ENCODE data around the gene CYP39A1. TPM values are rescaled to one million over a fixed set of nuclear protein-coding genes. Genes with fewer than 3 reads are reported as not detected.

CYP39A1 gene
- polyA plus RNA-seq, 1 experiment = not detected

DNA sequence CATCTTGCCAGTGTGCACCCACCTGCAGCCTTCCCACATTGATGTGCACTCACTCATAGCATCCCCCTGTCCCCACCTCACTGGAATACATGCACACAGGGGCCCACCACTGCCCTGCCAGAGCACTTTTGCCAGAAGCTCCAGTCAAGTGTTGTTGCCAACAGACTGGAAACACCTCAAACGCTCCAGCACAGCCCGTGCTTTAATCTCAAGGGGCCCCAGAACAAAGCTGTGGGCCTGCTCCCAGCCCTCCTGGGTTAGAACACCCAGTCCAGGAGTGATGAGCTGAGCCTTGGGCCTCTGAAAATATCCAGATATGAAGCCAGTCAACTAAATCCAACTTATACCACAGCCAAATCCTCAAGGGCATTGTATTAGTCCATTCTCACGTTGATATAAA lies 77.1 kb downstream of the CYP39A1 start:
- Histone ChIP-seq H3K27me3 (ENCODE audit: control insufficient read depth, insufficient read depth, low read length) (no peaks in the 10 kb centered on the region), H3K4me3 (ENCODE audit: low read depth, low read length) (no peak overlapping the region), H3K36me3 (ENCODE audit: control insufficient read depth, insufficient read depth, low read length) (no peaks in the 10 kb centered on the region)
- TF ChIP-seq CTCF (IDR thresholded peaks at IDR 0.05; ENCODE audit: insufficient read depth, low read depth, low read length) = no peak
- CTCF ChIA-PET = no interaction called here
- POLR2A ChIA-PET = no interaction called here
- no peak for DNase-seq (ENCODE audit: low read depth)

- Histone ChIP-seq H3K27me3 (ENCODE audit: control insufficient read depth, insufficient read depth, low read length) (no peaks in the 10 kb centered on the region), H3K4me3 (ENCODE audit: low read depth, low read length) (no peak overlapping the region), H3K36me3 (ENCODE audit: control insufficient read depth, insufficient read depth, low read length) (no peaks in the 10 kb centered on the region)
- TF ChIP-seq CTCF (IDR thresholded peaks at IDR 0.05; ENCODE audit: insufficient read depth, low read depth, low read length) = no peak
- no peak for DNase-seq (ENCODE audit: low read depth)
- CTCF ChIA-PET = no interaction called here
- POLR2A ChIA-PET = no interaction called here
Observed at GRCh38 chr6:46573140-46573539, 79.5 kb downstream of the CYP39A1 start.

GRCh38 chr6:46565531-46565930 lies 87.1 kb downstream of the CYP39A1 start:
- no peak for TF ChIP-seq CTCF (IDR thresholded peaks at IDR 0.05; ENCODE audit: insufficient read depth, low read depth, low read length)
- Histone ChIP-seq H3K36me3 (ENCODE audit: control insufficient read depth, insufficient read depth, low read length) (no peaks in the 10 kb centered on the region), H3K27me3 (ENCODE audit: control insufficient read depth, insufficient read depth, low read length) (no peaks in the 10 kb centered on the region), H3K4me3 (ENCODE audit: low read depth, low read length) (no peak overlapping the region)
- POLR2A ChIA-PET = no interaction called here
- CTCF ChIA-PET = no interaction called here
- no peak for DNase-seq (ENCODE audit: low read depth)

DNA sequence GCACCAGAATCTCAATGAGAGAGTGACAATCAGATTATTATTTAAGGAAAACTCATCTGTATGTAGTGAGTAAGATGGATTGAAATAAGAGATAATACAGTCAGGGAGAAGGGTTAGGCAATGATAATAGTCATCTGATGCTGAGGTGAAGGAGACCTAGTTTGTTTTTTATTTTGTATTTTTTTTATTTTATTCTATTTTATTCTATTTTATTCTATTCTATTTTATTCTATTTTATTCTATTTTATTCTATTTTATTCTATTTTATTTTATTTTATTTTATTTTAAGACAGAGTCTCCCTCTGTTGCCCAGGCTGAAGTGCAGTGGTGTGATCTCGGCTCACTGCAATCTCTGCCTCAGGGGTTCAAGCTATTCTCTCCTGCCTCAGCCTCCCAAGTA lies 88.7 kb downstream of the CYP39A1 start:
- no peaks in the 10 kb centered on the region for H3K27me3 ChIP-seq (ENCODE audit: control insufficient read depth, insufficient read depth, low read length)
- ChIA-PET CTCF (no interaction called here), POLR2A (no interaction called here)
- no peak for DNase-seq (ENCODE audit: low read depth)
- no peaks in the 10 kb centered on the region for H3K36me3 ChIP-seq (ENCODE audit: control insufficient read depth, insufficient read depth, low read length)
- no peak overlapping the region for H3K4me3 ChIP-seq (ENCODE audit: low read depth, low read length)
- TF ChIP-seq CTCF (IDR thresholded peaks at IDR 0.05; ENCODE audit: insufficient read depth, low read depth, low read length) = no peak

GRCh38 chr6:46556053-46556452 lies 96.6 kb downstream of the CYP39A1 start:
- CTCF ChIA-PET = no interaction called here

More at GRCh38 chr6:46556053-46556452, 96.6 kb downstream of the CYP39A1 start:
- POLR2A ChIA-PET = no interaction called here
- no peak for TF ChIP-seq CTCF (IDR thresholded peaks at IDR 0.05; ENCODE audit: insufficient read depth, low read depth, low read length)
- no peak for DNase-seq (ENCODE audit: low read depth)
- Histone ChIP-seq H3K4me3 (ENCODE audit: low read depth, low read length) (no peak overlapping the region), H3K27me3 (ENCODE audit: control insufficient read depth, insufficient read depth, low read length) (no peaks in the 10 kb centered on the region; the same call in 1 of the 2 replicates), H3K36me3 (ENCODE audit: control insufficient read depth, insufficient read depth, low read length) (no peaks in the 10 kb centered on the region)

Data from BJ (cell line).